Loucy (cell line): ENCODE data around the gene SMIM44.

Experiments used
- H2AFZ ChIP-seq: fragments of 200-600 bp; sonication (generic); 2 replicates; pipeline ENCODE4 v1.6.0; 2016; ENCODE audit warnings: antibody characterized with exemption, mild to moderate bottlenecking, low read length, moderate library complexity
- H3F3A ChIP-seq: fragments of 200-600 bp; 2 replicates; pipeline ENCODE4 v1.6.0; 2016; ENCODE audit warnings: antibody characterized with exemption, low read depth, mild to moderate bottlenecking
- H3K27me3 ChIP-seq: fragments of 200-600 bp; sonication (generic); 2 replicates; pipeline ENCODE4 v1.6.1; 2014; ENCODE audit warnings: low read length, mild to moderate bottlenecking; ENCODE audit not compliant: insufficient read depth, poor library complexity, severe bottlenecking
- H3K36me3 ChIP-seq: fragments of 200-600 bp; sonication (generic); 2 replicates; pipeline ENCODE4 v1.6.1; 2016; ENCODE audit warnings: low read length; ENCODE audit not compliant: insufficient read depth
- H3K4me1 ChIP-seq: fragments of 200-600 bp; sonication (generic); 2 replicates; pipeline ENCODE4 v1.5.1; 2014; ENCODE audit warnings: low read length, mild to moderate bottlenecking; ENCODE audit not compliant: insufficient read depth, poor library complexity, severe bottlenecking
- H3K4me2 ChIP-seq: fragments of 200-600 bp; sonication (generic); 2 replicates; pipeline ENCODE4 v1.6.0; 2014; ENCODE audit warnings: antibody characterized with exemption, low read length, low read depth, mild to moderate bottlenecking; ENCODE audit not compliant: poor library complexity, severe bottlenecking
- H3K4me3 ChIP-seq: fragments of 200-600 bp; sonication (generic); 2 replicates; pipeline ENCODE4 v1.5.1; 2014; ENCODE audit warnings: low read length, mild to moderate bottlenecking, mixed read lengths; ENCODE audit not compliant: poor library complexity, severe bottlenecking
- H3K79me2 ChIP-seq: fragments of 200-600 bp; sonication (generic); 2 replicates; pipeline ENCODE4 v1.6.1; 2014; ENCODE audit warnings: low read length; ENCODE audit not compliant: insufficient read depth
- H3K9ac ChIP-seq: fragments of 200-600 bp; sonication (generic); 2 replicates; pipeline ENCODE4 v1.6.0; 2014; ENCODE audit warnings: mild to moderate bottlenecking, low read depth, low read length, moderate library complexity; ENCODE audit not compliant: poor library complexity, severe bottlenecking
- H3K9me2 ChIP-seq: fragments of 200-600 bp; sonication (generic); replicated peaks from 2 replicates; pipeline ENCODE4 v1.6.1; 2016; ENCODE audit warnings: low read depth, low read length, mixed read lengths
- H3K9me3 ChIP-seq: fragments of 200-600 bp; sonication (generic); 2 replicates; pipeline ENCODE4 v1.6.1; 2014; ENCODE audit warnings: mild to moderate bottlenecking, antibody characterized with exemption, low read length, low read depth; ENCODE audit not compliant: insufficient read depth
- H4K20me1 ChIP-seq: fragments of 200-600 bp; sonication (generic); 2 replicates; pipeline ENCODE4 v1.6.0; 2014; ENCODE audit warnings: antibody characterized with exemption, low read length, mild to moderate bottlenecking; ENCODE audit not compliant: insufficient read depth, poor library complexity, severe bottlenecking
- EZH2phosphoT487 ChIP-seq: fragments of 200-600 bp; IDR thresholded peaks from 2 replicates; pipeline ENCODE4 v1.6.1; 2018; ENCODE audit warnings: antibody characterized with exemption, mild to moderate bottlenecking, moderate library complexity, borderline replicate concordance
- TF ChIP-seq, protein P1 (sequence below): fragments of 200-600 bp; sonication (generic); conservative IDR thresholded peaks from 2 replicates; pipeline ENCODE4 v1.5.1; 2014; ENCODE audit warnings: mild to moderate bottlenecking, antibody characterized with exemption, low read length

SMIM44 gene

DNA sequence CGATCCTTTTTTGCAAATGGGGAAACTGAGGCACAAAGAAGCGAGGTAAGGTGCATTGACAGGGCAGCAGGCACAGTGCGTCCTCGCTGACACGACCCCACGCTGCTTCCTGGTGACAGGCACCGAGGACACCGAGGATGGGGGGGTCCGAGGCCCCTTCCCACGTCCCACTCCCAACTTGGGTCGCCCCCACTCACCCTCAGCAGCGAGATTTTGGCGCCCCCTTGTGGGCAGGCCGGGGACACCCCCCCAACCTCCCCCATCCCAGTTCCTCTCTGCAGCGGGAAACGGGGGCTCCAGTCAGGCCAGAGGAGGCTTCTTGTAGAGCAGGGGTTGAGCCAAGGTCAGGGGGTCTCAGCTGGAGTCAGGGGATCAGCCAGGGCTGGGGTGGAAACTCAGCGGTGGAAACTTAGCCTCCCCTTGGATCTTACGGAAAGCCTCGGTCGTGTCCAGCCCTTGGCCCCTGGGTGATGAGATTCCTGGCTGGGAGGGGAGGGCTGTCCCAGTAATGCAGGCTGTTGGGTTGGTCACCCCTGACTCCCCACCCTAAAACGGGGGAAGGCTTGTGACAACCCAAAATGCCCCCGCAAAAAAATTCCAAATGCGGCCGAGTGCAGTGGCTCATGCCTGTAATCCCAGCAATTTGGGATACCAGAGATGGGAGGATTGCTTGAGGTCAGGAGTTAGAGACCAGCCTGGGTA, 11.1 kb downstream of the SMIM44 start:
- no peaks in the 10 kb centered on the region for H3F3A ChIP-seq
- peaks cover 16% of the 10 kb centered on the region for H4K20me1 ChIP-seq
- TF ChIP-seq, protein P1, sequence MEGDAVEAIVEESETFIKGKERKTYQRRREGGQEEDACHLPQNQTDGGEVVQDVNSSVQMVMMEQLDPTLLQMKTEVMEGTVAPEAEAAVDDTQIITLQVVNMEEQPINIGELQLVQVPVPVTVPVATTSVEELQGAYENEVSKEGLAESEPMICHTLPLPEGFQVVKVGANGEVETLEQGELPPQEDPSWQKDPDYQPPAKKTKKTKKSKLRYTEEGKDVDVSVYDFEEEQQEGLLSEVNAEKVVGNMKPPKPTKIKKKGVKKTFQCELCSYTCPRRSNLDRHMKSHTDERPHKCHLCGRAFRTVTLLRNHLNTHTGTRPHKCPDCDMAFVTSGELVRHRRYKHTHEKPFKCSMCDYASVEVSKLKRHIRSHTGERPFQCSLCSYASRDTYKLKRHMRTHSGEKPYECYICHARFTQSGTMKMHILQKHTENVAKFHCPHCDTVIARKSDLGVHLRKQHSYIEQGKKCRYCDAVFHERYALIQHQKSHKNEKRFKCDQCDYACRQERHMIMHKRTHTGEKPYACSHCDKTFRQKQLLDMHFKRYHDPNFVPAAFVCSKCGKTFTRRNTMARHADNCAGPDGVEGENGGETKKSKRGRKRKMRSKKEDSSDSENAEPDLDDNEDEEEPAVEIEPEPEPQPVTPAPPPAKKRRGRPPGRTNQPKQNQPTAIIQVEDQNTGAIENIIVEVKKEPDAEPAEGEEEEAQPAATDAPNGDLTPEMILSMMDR = peak; percentile 90
- no peak for TF ChIP-seq EZH2phosphoT487
- H3K4me2 ChIP-seq = no peak overlapping the region
- H3K79me2 ChIP-seq = peaks cover 43% of the 10 kb centered on the region
- H3K27me3 ChIP-seq = no peaks in the 10 kb centered on the region
- no peaks in the 10 kb centered on the region for H3K9me3 ChIP-seq
- no peak overlapping the region for H3K9ac ChIP-seq
- H3K36me3 ChIP-seq = peaks cover 9% of the 10 kb centered on the region; the same call in 1 of the 2 replicates
- peaks cover 4% of the 10 kb centered on the region; the same call in 1 of the 2 replicates for H3K9me2 ChIP-seq
- no peak overlapping the region for H2AFZ ChIP-seq
- peaks cover 23% of the 10 kb centered on the region for H3K4me1 ChIP-seq
- no peak overlapping the region for H3K4me3 ChIP-seq

DNA sequence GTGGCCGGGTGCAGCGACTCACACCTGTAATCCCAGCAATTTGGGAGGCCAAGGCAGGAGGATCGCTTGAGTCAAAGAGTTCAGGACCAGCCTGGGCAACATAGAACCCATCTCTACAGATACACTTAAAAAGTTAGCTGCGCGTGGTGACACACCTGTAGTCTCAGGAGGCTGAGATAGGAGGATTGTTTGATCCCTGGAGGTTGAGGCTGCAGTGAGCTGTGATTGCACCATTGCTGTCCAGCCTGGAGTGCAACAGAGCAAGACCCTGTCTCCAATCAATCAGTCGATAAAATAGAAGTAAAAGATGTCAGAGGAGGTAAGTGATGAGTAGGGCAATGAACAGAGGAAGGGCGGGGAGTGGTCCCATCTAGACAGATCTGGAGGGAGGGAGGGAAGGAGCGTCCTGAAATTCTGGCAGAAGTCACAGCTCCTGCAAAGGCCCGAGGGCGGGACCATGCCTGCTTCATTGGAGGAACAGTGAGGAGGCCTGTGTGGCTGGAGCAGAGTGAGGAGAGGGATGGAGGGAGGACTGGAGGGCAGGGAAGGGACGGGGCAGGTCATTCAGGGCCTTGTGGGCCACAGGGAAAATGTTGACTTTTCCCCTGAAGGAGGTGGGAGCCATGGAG, 12.6 kb downstream of the SMIM44 start:
- H3K79me2 ChIP-seq = peaks cover 28% of the 10 kb centered on the region
- no peaks in the 10 kb centered on the region for H3K9me2 ChIP-seq
- TF ChIP-seq EZH2phosphoT487 = no peak
- TF ChIP-seq, protein P1 = no peak
- H3K36me3 ChIP-seq = peaks cover 9% of the 10 kb centered on the region; the same call in 1 of the 2 replicates
- no peak overlapping the region for H2AFZ ChIP-seq
- H3K9me3 ChIP-seq = no peaks in the 10 kb centered on the region
- no peaks in the 10 kb centered on the region for H3K27me3 ChIP-seq
- no peak overlapping the region for H3K4me3 ChIP-seq
- H4K20me1 ChIP-seq = peaks cover 16% of the 10 kb centered on the region
- no peak overlapping the region for H3K9ac ChIP-seq
- H3K4me1 ChIP-seq = peaks cover 8% of the 10 kb centered on the region
- H3K4me2 ChIP-seq = no peak overlapping the region
- peaks cover 4% of the 10 kb centered on the region; the same call in 1 of the 2 replicates for H3F3A ChIP-seq

DNA sequence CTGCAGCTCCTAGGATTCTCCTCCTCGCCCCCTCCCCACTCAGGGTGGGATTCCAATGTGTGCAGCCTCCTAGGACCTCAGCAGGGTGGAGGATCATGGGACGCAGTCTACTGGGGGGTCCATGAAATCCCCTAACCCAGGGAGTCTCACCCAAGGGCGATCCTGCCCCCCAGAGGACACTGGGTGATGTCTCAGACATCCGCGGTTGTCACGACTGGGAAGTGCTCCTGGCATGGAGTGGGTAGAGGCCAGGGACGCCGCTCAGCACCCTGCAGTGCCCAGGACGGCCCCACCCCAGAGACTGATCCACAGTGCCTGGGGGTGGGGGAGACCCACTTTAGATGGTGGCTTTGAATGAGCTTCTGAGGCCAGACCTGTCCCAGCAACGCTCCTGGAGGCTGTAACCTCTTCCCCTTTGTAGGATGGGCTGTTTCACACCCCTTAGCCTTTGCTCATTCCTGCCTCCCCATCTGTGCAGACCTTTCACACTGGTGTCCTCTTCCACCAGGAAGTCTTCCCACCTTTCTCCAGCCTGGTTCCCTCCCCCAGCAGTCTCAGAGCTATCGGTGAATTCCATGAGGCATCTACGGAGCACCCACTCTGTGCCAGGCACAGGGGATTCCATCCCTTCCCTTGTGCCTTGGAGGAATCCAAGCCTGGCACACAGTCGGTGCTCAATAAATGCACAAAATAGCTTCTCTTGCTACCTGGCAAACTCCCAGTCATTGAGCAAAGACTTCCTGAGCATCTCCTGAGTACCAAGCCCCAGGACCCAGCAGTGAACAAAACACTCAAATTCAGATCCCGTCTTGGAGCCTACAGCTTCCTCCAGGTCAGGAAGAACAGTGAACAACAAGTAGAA, 13.4 kb downstream of the SMIM44 start:
- peaks cover 2% of the 10 kb centered on the region for H3K4me1 ChIP-seq

More for the DNA sequence above, 13.4 kb downstream of the SMIM44 start:
- H3K9ac ChIP-seq = no peak overlapping the region
- H3K79me2 ChIP-seq = peaks cover 21% of the 10 kb centered on the region; the same call in 1 of the 2 replicates
- peaks cover 16% of the 10 kb centered on the region for H4K20me1 ChIP-seq
- no peak overlapping the region for H2AFZ ChIP-seq
- H3K9me3 ChIP-seq = no peaks in the 10 kb centered on the region
- H3K27me3 ChIP-seq = no peaks in the 10 kb centered on the region
- no peak overlapping the region for H3K4me3 ChIP-seq
- H3K36me3 ChIP-seq = peaks cover 7% of the 10 kb centered on the region; the same call in 1 of the 2 replicates
- TF ChIP-seq, protein P1 = peak; percentile 18; the same call in 1 of the 2 replicates
- TF ChIP-seq EZH2phosphoT487 = no peak
- H3K4me2 ChIP-seq = no peak overlapping the region
- peaks cover 5% of the 10 kb centered on the region; the same call in 1 of the 2 replicates for H3F3A ChIP-seq
- H3K9me2 ChIP-seq = no peaks in the 10 kb centered on the region
